ENCODE measurements around the gene MARF1.
A peak's percentile ranks its signal among the peaks of the same experiment; 100 is the strongest.
"Not testable (repeated sequence)": the region's sequence is repeated elsewhere in the genome, so short reads cannot be mapped to it uniquely, and the experiment has no call there.

MARF1 gene

GRCh38 chr16:15566095-15566494 lies 76.9 kb downstream of the MARF1 start:
- DNase-seq = no peak

- DNase-seq = no peak
These were observed 78.2 kb downstream of the MARF1 start for GRCh38 chr16:15564604-15565339.

- DNase-seq = no peak
These were observed 83.8 kb downstream of the MARF1 start for GRCh38 chr16:15559176-15559575.

- no peak for DNase-seq
These were observed 85.7 kb downstream of the MARF1 start for GRCh38 chr16:15557258-15557657.

GRCh38 chr16:15556130-15556529 lies 86.8 kb downstream of the MARF1 start:
- DNase-seq = no peak

DNA sequence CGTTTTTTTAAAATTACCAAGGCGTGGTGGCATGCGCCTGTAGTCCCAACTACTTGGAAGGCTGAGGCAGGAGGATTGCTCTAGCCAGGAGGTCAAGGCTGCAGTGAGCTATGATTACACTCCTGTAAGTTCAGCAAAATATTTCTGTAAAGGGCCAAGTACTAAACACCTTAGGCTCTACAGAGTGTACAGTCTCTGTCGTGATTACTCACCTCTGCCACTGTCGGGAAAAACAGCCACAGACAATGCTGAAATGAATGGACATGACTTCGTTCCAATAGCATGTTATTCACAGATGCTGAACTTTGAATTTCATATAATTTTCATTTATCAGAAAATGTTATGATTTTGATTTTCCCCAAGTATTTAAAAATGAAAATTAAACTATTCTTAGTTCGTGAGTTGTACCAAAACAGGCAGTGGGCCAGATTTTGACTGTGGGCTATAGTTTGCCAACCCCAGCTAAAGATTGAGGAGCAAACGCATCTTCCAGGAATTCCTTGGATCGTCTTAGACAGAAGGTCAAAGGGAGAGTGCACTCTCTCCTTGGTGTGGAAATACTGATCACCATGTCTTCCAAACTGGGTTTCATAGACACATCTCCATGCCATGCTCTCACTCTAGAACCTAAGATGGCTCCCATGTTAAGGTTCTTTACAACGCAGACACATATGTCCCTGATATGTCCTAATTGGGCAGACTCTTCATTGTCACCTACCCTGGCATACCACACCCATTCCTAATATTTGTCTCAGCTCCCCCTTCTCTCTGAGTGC lies 89.5 kb downstream of the MARF1 start:
- peak in 1 of 2 donors; percentile 17 for DNase-seq

GRCh38 chr16:15552507-15552906 lies 90.4 kb downstream of the MARF1 start:
- DNase-seq = peak in 1 of 2 donors; percentile 10

- no peak for DNase-seq
These were observed 94.5 kb downstream of the MARF1 start for GRCh38 chr16:15548482-15548891.

- no peak for DNase-seq
These were observed 95.2 kb downstream of the MARF1 start for GRCh38 chr16:15547768-15548096.

DNA sequence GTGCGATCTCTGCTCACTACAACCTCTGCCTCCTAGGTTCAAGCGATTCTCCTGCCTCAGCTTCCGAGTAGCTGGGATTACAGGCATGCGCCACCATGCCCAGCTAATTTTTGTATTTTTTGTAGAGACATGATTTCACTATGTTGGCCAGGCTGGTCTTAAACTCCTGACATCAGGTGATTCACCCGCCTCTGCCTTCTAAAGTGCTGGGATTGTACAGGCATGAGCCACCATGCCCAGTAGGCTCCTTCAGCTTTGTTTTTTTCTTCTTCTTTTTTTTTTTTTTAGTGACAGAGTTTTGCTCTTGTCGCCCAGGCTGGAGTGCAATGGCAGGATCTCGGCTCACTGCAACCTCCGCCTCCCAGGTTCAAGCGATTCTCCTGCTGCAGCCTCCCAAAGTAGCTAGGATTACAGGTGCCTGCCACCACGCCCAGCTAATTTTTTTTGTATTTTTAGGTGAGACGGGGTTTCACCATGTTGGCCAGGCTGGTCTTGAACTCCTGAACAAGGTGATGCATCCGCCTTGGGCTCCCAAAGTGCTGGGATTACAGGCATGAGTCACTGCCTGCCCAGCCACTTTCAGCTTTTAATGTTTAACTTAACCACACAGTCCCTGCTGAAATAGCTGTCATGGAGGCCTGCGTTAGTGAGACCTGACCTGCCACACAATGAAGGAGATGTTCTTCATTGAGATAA lies 95.7 kb downstream of the MARF1 start:
- DNase-seq = not testable (repeated sequence)

DNA sequence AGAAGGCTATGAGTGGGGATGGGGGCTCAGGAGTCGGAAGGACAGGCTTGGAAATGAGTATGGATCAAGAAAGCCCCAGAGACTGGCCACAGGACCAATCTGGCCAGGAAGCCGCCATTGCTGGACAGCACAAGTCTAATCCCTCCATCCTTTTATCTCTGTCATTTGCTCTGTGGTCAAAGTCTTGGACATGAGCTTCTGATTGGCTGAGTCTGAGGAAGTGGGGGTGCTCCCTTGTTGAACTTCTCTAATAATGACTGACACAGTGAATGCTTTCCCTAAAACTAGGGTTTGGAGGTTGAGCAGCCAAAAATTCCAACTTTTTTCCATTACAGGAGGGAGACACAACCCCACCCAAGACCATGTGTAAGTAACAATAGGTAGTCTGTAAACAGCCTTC lies 97.4 kb downstream of the MARF1 start:
- no peak for DNase-seq

DNA sequence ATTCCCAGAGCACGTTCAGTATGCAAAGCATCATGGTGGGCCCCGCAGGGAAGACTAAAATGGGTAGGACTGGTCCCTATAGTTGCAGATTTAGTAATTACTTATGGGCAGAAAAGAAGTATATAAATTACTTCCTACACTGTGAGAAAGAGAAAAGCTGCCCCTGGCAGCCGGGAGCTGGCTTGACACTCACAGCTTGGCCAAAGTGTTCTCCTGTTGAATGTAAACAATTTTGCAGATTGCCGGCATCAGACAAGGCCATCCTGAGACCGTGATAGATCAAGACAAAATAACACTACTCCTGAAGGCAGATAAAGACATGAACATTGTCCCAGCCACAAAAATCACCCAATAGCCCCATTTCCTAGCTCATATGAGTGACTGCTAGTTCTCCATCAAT lies 98.5 kb downstream of the MARF1 start:
- no peak for DNase-seq
